Measurements from ENCODE around the gene UBE2F. TPM values are rescaled to one million over a fixed set of nuclear protein-coding genes. Genes with fewer than 3 reads are reported as not detected.

The UBE2F gene
- total RNA-seq, 1 experiment from 2014 or later = 44.9 TPM

GRCh38 chr2:238009563-238009962 lies 42.7 kb downstream of the UBE2F start:
- BruUV-seq (replicated peaks) = no TSS peak
- CTCF ChIA-PET = no interaction called here

GRCh38 chr2:238010572-238010971 lies 43.8 kb downstream of the UBE2F start:
- Histone ChIP-seq H3K9me3 (ENCODE audit: control insufficient read depth, insufficient read depth, low read depth, low read length) (no peaks in the 10 kb centered on the region), H3K27ac (ENCODE audit: low read length) (no peak overlapping the region), H3K36me3 (ENCODE audit: control insufficient read depth, insufficient read depth, low read length) (no peaks in the 10 kb centered on the region), H3K4me1 (ENCODE audit: control insufficient read depth, insufficient read depth, low read length) (no peaks in the 10 kb centered on the region), H3K4me3 (ENCODE audit: low read depth in 2 of 2, low read length in 2 of 2) (no peak overlapping the region), H3K27me3 (ENCODE audit: control insufficient read depth, insufficient read depth, low read length) (no peaks in the 10 kb centered on the region)
- BruUV-seq (replicated peaks) = no TSS peak
- CTCF ChIA-PET = no interaction called here
- no peak for DNase-seq (ENCODE audit: low read depth, low spot score)
- TF ChIP-seq SIN3A (IDR thresholded peaks at IDR 0.05; ENCODE audit: borderline replicate concordance, insufficient read depth, low read depth, low read length) (no peak), CTCF (IDR thresholded peaks at IDR 0.05) (no peak), POLR2AphosphoS5 (IDR thresholded peaks at IDR 0.05; ENCODE audit: low read depth, low read length) (no peak), TCF7L2 (IDR thresholded peaks at IDR 0.05; ENCODE audit: low read depth, low read length) (no peak), REST (IDR thresholded peaks at IDR 0.05; ENCODE audit: insufficient read depth in 1 of 2, low read depth in 2 of 2, low read length in 1 of 2) (no peak)
- ATAC-seq = no peak
- POLR2A ChIA-PET = interaction anchor here (0.7 kb wide), 1 partner anchor 27 kb away, joined by 3 read pairs; no protein-coding TSS in a partner anchor
- in situ Hi-C loops (cut with HindIII; ENCODE audit: low pct_unique_long_range_greater_than_20kb, low sequenced_read_pairs) (no loop called here), intact Hi-C loops (cut with micrococcal nuclease; ENCODE audit: unreplicated experiment) (no loop called here)

More at GRCh38 chr2:238009563-238009962, 42.7 kb downstream of the UBE2F start:
- no peak overlapping the region for H3K4me3 ChIP-seq (ENCODE audit: low read depth in 2 of 2, low read length in 2 of 2)
- DNase-seq (ENCODE audit: low read depth, low spot score) (no peak), ATAC-seq (no peak)
- no peak overlapping the region for H3K27ac ChIP-seq (ENCODE audit: low read length)
- H3K27me3 ChIP-seq (ENCODE audit: control insufficient read depth, insufficient read depth, low read length) = no peaks in the 10 kb centered on the region
- POLR2A ChIA-PET = interaction anchor here (0.7 kb wide), 1 partner anchor 28 kb away, joined by 3 read pairs; no protein-coding TSS in a partner anchor
- in situ Hi-C loops (cut with HindIII; ENCODE audit: low pct_unique_long_range_greater_than_20kb, low sequenced_read_pairs) = no loop called here
- TF ChIP-seq POLR2AphosphoS5 (IDR thresholded peaks at IDR 0.05; ENCODE audit: low read depth, low read length) = no peak
- no peak for TF ChIP-seq REST (IDR thresholded peaks at IDR 0.05; ENCODE audit: insufficient read depth in 1 of 2, low read depth in 2 of 2, low read length in 1 of 2)
- TF ChIP-seq TCF7L2 (IDR thresholded peaks at IDR 0.05; ENCODE audit: low read depth, low read length) = no peak
- no peak for TF ChIP-seq SIN3A (IDR thresholded peaks at IDR 0.05; ENCODE audit: borderline replicate concordance, insufficient read depth, low read depth, low read length)
- no peak for TF ChIP-seq CTCF (IDR thresholded peaks at IDR 0.05)
- H3K9me3 ChIP-seq (ENCODE audit: control insufficient read depth, insufficient read depth, low read depth, low read length) = no peaks in the 10 kb centered on the region
- no peaks in the 10 kb centered on the region for H3K36me3 ChIP-seq (ENCODE audit: control insufficient read depth, insufficient read depth, low read length)
- intact Hi-C loops (cut with micrococcal nuclease; ENCODE audit: unreplicated experiment) = no loop called here
- H3K4me1 ChIP-seq (ENCODE audit: control insufficient read depth, insufficient read depth, low read length) = no peaks in the 10 kb centered on the region
